HepG2 (cell line): ENCODE data around the gene APOA1. TPM values are rescaled to one million over a fixed set of nuclear protein-coding genes. Genes with fewer than 3 reads are reported as not detected.

Experiments
- ARID4A ChIP-seq: sonication (generic); formaldehyde crosslinking; IDR thresholded peaks from 2 replicates; pipeline ENCODE4 v1.5.0; 2020; ENCODE audit warnings: mild to moderate bottlenecking, missing genetic modification reagents, borderline replicate concordance
- RBAK ChIP-seq: sonication (generic); formaldehyde crosslinking; IDR thresholded peaks from 2 replicates; pipeline ENCODE4 v1.5.1; 2020; ENCODE audit warnings: mild to moderate bottlenecking, missing genetic modification reagents
- RXRA ChIP-seq: sonication (generic); formaldehyde crosslinking; IDR thresholded peaks from 2 replicates; pipeline ENCODE4 v1.5.1; 2020; ENCODE audit warnings: missing genetic modification reagents
- YY1 ChIP-seq: IDR thresholded peaks from 2 replicates; pipeline ENCODE4 v1.6.1; 2011; ENCODE audit warnings: low read length, low read depth, moderate library complexity, mild to moderate bottlenecking; ENCODE audit not compliant: insufficient read depth, insufficient replicate concordance
- ZFP36L1 ChIP-seq: sonication (generic); formaldehyde crosslinking; IDR thresholded peaks from 2 replicates; pipeline ENCODE4 v1.8.0; 2022; ENCODE audit warnings: mild to moderate bottlenecking, missing genetic modification reagents, moderate library complexity
- ZNF17 ChIP-seq: sonication (generic); formaldehyde crosslinking; IDR thresholded peaks from 2 replicates; pipeline ENCODE4 v1.5.0; 2020; ENCODE audit warnings: mild to moderate bottlenecking, missing genetic modification reagents
- ZNF432 ChIP-seq: sonication (generic); formaldehyde crosslinking; IDR thresholded peaks from 2 replicates; pipeline ENCODE4 v1.5.0; 2020; ENCODE audit warnings: missing genetic modification reagents, mild to moderate bottlenecking, borderline replicate concordance
- ZNF574 ChIP-seq: sonication (generic); formaldehyde crosslinking; IDR thresholded peaks from 2 replicates; pipeline ENCODE4 v1.4.0; 2020; ENCODE audit warnings: missing genetic modification reagents
- ZNF75D ChIP-seq: sonication (generic); formaldehyde crosslinking; IDR thresholded peaks from 2 replicates; pipeline ENCODE4 v1.8.1; 2023; ENCODE audit warnings: missing genetic modification reagents, mild to moderate bottlenecking, borderline replicate concordance
- ZNF770 ChIP-seq: sonication (generic); formaldehyde crosslinking; IDR thresholded peaks from 2 replicates; pipeline ENCODE4 v1.5.0; 2020; ENCODE audit warnings: mild to moderate bottlenecking, missing genetic modification reagents
- polyA plus RNA-seq, 8 experiments: library from polyadenylated mRNA; depleted of rRNA in 3 of 8; stranded (reverse) in 7 of 8; unstranded in 1 of 8; fragments of >200 nt; fragmentation: Illumina TruSeq in 4 of 8; extraction: Trizol in 4 of 8; gene quantifications; 2 replicates each; pipeline versions ENCODE4 v1.2.1 to v1.2.3, GENCODE V29; 2011 to 2016; ENCODE audit warnings: low read depth in 4 of 8, missing spikeins in 1 of 8, mixed read lengths in 1 of 8; ENCODE audit not compliant: insufficient read depth in 1 of 8
- total RNA-seq, 5 experiments: library from RNA; depleted of rRNA; stranded (reverse); fragments of >200 nt; fragmentation: Illumina TruSeq; extraction: Trizol; gene quantifications; 2 replicates each; pipeline ENCODE4 v1.2.3, GENCODE V29; 2016; ENCODE audit warnings: low read depth in 1 of 5
- TF ChIP-seq, protein P1 (sequence below): sonication (generic); formaldehyde crosslinking; IDR thresholded peaks from 2 replicates; pipeline ENCODE4 v1.4.0; 2020; ENCODE audit warnings: missing genetic modification reagents, borderline replicate concordance

Gene APOA1
- total and polyA plus RNA-seq, 2 of the 13 experiments (the other 11 are each of a cell fraction or from before 2014, with no cell fraction given) = 1,973 to 5,485 TPM

DNA sequence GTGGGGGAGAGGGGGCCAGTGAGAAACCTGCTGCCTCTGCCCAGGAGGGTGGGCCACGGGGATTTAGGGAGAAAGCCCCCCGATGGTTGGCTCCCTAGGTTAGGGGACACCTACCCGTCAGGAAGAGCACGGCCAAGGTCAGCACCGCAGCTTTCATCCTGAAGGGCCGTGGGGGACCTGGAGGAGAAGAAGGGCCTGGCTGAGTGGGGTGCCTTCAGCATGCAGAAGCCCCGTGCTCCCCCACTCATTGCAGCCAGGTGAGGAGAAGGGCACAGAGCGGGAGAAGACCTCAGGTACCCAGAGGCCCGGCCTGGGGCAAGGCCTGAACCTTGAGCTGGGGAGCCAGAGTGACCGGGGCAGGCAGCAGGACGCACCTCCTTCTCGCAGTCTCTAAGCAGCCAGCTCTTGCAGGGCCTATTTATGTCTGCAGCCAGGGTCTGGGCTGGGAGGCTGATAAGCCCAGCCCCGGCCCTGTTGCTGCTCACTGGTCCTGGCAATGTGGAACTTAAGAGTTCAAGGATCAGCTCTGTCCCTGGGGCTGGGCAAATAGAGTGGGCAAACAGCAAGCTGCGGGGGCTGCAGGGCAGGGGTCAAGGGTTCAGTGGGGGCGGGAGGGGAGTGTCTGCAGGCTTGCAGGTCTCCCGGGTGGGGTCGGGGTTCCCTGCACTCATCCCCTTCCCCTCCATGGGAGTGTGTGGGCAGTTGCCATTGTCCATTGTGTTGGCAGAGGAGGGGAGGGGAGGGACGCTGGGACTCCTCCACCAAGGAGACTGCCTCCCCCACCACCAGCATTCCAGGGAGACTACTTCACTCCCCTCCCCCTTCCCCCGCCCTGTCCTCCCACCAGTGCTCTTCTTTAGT is at the start of gene APOA1 (continued):
- TF ChIP-seq ZNF17 (CRISPR knock-in tag) = no peak
- peak; percentile 79; the same call in 1 of the 2 replicates for TF ChIP-seq ARID4A (CRISPR knock-in tag)
- TF ChIP-seq, protein P1, sequence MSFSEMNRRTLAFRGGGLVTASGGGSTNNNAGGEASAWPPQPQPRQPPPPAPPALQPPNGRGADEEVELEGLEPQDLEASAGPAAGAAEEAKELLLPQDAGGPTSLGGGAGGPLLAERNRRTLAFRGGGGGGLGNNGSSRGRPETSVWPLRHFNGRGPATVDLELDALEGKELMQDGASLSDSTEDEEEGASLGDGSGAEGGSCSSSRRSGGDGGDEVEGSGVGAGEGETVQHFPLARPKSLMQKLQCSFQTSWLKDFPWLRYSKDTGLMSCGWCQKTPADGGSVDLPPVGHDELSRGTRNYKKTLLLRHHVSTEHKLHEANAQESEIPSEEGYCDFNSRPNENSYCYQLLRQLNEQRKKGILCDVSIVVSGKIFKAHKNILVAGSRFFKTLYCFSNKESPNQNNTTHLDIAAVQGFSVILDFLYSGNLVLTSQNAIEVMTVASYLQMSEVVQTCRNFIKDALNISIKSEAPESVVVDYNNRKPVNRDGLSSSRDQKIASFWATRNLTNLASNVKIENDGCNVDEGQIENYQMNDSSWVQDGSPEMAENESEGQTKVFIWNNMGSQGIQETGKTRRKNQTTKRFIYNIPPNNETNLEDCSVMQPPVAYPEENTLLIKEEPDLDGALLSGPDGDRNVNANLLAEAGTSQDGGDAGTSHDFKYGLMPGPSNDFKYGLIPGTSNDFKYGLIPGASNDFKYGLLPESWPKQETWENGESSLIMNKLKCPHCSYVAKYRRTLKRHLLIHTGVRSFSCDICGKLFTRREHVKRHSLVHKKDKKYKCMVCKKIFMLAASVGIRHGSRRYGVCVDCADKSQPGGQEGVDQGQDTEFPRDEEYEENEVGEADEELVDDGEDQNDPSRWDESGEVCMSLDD = peak; percentile 78; the same call in 1 of the 2 replicates
- 0 out of 2 replicates have a peak, but pooled peaks have one; percentile 38 for TF ChIP-seq ZFP36L1 (CRISPR knock-in tag)
- no peak for TF ChIP-seq ZNF75D (CRISPR knock-in tag)
- peak; percentile 98 for TF ChIP-seq RXRA (CRISPR knock-in tag)
- TF ChIP-seq ZNF770 (CRISPR knock-in tag) = no peak
- TF ChIP-seq YY1 = peak; percentile 72
- no peak for TF ChIP-seq RBAK (CRISPR knock-in tag)
- TF ChIP-seq ZNF432 (CRISPR knock-in tag) = no peak
- peak; percentile 80 for TF ChIP-seq ZNF574 (CRISPR knock-in tag)
